Glomerular visceral epithelial cell (primary cell): ENCODE data around the gene PYGO2.
"Not testable (repeated sequence)": the region's sequence is repeated elsewhere in the genome, so short reads cannot be mapped to it uniquely, and the experiment has no call there.

Source experiments
- DNase-seq: peaks from one replicate; pipeline ENCODE4 v3.0.0-alpha.2; 2016; ENCODE audit errors: extremely low spot score

PYGO2 gene

GRCh38 chr1:154978360-154978759 lies 16.8 kb upstream of the PYGO2 start:
- no peak for DNase-seq

- not testable (repeated sequence) for DNase-seq
These were observed 16.2 kb upstream of the PYGO2 start for GRCh38 chr1:154977762-154978161.

GRCh38 chr1:154975409-154976059 lies 14.0 kb upstream of the PYGO2 start:
- peak; percentile 58 for DNase-seq

GRCh38 chr1:154974808-154975408 lies 13.3 kb upstream of the PYGO2 start:
- DNase-seq: peak; percentile 97

GRCh38 chr1:154974102-154974807 lies 12.7 kb upstream of the PYGO2 start, which contains the start of gene CKS1B:
TSS of gene CKS1B (plus strand) at chr1:154974681. CDS start at chr1:154974746, 65 bp downstream.
- peak; percentile 100 for DNase-seq

- DNase-seq: peak; percentile 99
These were observed 11.9 kb upstream of the PYGO2 start for GRCh38 chr1:154973344-154974101.

GRCh38 chr1:154972517-154973343 lies 11.1 kb upstream of the PYGO2 start:
- peak; percentile 97 for DNase-seq

- no peak for DNase-seq
These were observed 10.6 kb upstream of the PYGO2 start for GRCh38 chr1:154972213-154972516.

- no peak for DNase-seq
These were observed 9.9 kb upstream of the PYGO2 start for GRCh38 chr1:154971341-154971998.

- DNase-seq: peak; percentile 89
These were observed 9.2 kb upstream of the PYGO2 start, which contains the start of gene SHC1 for GRCh38 chr1:154970631-154971340. TSS of gene SHC1 (minus strand) at chr1:154970747. CDS start at chr1:154970526, 221 bp downstream.

- DNase-seq: no peak
These were observed 8.4 kb upstream of the PYGO2 start for GRCh38 chr1:154969860-154970452.

GRCh38 chr1:154969246-154969645 lies 7.7 kb upstream of the PYGO2 start:
- no peak for DNase-seq

GRCh38 chr1:154968731-154969130 lies 7.1 kb upstream of the PYGO2 start:
- DNase-seq: no peak

GRCh38 chr1:154967331-154967950 lies 5.9 kb upstream of the PYGO2 start:
- DNase-seq: no peak

- DNase-seq: no peak
These were observed 4.5 kb upstream of the PYGO2 start for GRCh38 chr1:154966111-154966510.

GRCh38 chr1:154964359-154964758 lies 2.8 kb upstream of the PYGO2 start:
- no peak for DNase-seq

GRCh38 chr1:154963643-154964042 lies 2.1 kb upstream of the PYGO2 start:
- DNase-seq: no peak

- no peak for DNase-seq
These were observed 1.3 kb upstream of the PYGO2 start for GRCh38 chr1:154962795-154963330.

GRCh38 chr1:154962156-154962749 lies 671 bp upstream of the PYGO2 start:
- DNase-seq: no peak
